Measurements from ENCODE around the gene SEMA3G.

SEMA3G gene

GRCh38 chr3:52408466-52408865 lies 36.4 kb downstream of the SEMA3G start:
- DNase-seq (ENCODE audit: low spot score) = no peak

GRCh38 chr3:52407779-52408178 lies 37.1 kb downstream of the SEMA3G start:
- DNase-seq (ENCODE audit: low spot score) = no peak

DNA sequence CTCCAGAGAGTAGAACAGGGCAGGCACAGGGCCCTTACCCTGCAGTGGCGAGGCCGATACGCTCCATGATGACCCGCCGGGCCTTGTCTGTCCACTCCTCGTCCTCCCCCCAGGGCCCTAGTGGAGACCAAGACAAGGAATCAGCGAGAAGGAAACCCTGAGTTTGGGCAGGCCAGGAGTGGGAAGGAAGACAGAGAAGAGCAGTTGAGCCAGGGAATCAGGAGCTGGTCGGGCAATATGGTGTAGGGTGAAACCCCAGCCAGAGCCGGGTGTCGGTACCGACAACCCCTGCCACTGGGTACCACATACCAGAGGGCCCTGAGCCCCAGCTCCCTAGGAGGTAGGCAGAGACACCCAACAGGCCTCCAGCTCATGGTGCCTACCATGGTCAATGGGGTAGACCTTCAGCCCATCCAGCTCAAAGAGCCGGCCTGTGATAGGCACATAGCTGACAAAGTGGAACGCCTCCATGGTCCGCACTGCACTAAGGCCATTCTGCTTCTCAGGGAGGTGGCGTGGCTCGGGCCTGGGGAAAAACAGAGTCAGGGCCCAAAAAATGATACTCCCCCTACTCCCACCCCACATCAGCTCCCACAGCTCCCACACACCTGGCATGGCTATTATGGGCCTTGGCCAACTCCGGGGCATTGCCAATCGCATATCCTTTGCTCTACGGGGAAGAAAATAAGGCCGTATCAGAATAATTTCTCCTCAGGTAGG lies 38.0 kb downstream of the SEMA3G start:
- no peak for DNase-seq (ENCODE audit: low spot score)

GRCh38 chr3:52406231-52406661 lies 38.7 kb downstream of the SEMA3G start:
- DNase-seq (ENCODE audit: low spot score) = no peak

GRCh38 chr3:52405601-52406110 lies 39.2 kb downstream of the SEMA3G start:
- DNase-seq (ENCODE audit: low spot score) = no peak

GRCh38 chr3:52405066-52405465 lies 39.8 kb downstream of the SEMA3G start:
- DNase-seq (ENCODE audit: low spot score) = no peak

DNA sequence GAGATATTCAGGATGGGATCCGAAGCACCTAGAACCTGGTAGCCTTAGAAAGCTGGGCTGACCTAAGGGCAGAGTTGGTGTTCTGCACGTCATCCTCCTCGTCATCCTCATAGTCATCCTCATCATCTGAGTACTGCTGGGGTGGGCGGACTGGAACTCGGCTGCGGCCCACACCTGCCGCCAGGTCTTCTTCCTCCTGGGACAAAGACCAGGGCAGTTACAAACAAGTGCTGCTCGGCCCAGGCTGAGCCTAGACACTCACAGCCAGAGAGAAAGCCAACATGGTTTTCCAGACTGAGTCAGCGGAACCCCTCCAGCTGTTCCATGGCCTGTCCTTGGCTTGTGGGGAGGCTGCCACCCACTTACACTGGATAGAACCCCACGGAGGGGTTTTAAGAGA lies 40.5 kb downstream of the SEMA3G start:
- DNase-seq (ENCODE audit: low spot score) = no peak

DNA sequence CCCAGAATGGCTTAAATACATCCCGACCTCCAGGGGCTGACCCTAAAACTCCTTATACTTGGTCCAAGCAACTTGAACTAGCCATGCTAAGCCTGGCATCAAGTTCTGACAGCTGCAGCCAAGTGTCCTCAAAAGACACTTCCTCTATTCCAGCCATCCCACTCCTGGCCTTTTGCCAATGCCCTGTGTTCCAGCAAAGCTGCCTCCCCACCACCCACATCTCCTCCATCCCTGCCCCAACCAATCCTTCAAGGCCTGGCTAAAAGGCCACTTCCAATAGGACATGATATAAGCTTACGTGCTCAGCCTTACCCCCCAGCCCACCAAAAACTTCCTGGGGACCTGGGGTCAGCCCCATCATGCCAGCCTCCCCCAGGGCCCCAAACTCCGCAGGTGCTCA lies 40.9 kb downstream of the SEMA3G start:
- DNase-seq (ENCODE audit: low spot score) = no peak

DNA sequence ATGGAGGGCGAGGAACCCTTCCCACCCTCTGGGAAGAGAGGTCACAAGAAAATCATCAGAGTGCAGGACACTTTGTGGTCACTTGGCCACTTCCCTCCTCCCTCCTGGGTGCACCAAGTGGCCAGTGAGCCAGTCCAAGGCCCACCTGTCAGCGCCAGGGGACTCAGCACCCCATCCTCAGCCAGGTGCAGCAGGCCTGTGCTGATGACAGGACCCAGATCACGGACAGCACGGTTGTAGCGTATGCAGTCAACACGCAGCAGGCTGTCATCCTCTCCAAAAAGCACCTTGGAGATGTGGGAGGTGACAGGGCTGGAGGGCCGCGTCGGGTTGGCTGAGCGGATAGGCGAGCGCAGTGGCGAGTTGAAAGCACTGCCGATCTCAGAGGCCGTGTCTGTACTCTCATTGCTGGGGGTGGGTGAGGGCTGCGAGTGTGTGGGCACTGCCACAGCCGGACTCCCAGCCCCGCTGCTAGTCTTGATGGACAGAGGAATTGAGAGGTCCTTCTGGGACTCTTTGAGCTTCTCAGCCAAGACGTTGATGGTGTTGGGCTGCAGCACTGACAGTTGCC lies 41.5 kb downstream of the SEMA3G start:
- no peak for DNase-seq (ENCODE audit: low spot score)

DNA sequence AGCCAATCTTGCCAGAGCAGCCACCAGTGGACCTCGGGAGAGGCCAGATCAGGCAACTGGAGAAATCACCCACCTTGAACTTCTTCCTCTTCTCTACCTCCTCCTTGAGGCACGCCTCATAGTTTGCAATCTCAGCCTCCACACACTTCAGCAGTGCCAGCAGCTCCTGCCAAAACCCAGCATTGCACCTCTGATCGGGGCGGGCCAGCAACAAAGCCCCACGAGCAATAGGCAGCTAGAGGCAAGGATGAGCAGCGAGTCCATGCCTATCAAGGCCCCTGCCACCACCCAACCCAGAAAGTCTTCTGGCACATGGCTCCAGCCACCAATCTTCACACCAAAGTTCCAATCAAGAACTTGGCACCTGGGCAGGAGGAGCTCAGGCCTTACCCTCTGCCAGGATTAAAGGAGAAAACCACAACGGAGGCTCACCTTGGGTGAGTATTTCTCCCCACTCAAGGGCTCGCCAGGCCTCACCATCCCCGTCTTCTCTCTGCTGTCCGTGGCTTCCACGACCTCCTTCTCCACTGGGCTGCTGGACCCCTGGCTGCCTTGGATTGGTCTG lies 42.1 kb downstream of the SEMA3G start:
- DNase-seq (ENCODE audit: low spot score) = no peak

GRCh38 chr3:52402101-52402521 lies 42.8 kb downstream of the SEMA3G start:
- no peak for DNase-seq (ENCODE audit: low spot score)

DNA sequence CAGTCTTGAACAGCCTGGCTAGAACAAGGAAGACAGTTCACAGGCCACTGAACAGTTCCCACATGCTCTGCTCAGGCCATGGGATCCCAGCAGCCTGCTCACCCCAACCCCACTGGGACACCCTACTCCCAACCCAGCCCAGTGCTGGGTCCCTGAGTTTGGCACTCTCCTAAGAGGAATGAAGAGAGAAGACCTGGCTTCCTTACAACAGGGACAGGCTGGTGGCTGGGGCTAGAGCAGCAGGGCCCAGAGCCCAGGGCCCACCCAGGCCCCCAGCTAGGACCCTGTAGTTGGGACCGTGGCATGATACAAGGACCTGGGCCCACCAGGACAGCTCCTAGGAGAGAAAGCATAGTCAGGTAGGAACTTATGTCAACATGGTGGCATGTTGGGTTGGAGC lies 43.4 kb downstream of the SEMA3G start:
- DNase-seq (ENCODE audit: low spot score) = no peak

DNA sequence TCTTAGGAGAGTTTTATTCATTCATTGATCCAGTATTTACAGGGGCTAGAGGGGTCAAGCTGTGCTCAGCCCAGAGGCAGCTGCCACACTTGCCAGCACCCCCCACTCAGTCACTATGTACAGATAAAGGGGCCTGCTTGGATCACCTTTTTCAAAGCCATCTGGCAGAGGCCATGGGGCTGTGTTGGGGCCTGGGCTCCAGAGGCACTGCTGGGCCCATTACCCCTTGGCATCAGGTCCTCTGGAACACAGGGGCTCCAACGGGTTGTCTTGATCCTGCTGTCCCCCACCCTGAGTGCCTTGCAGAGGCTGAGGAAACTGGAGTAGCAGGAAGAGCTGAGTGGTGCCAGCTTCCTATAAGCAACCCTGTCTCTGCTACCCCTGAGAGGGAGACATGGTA lies 43.9 kb downstream of the SEMA3G start:
- no peak for DNase-seq (ENCODE audit: low spot score)

GRCh38 chr3:52400275-52400793 lies 44.6 kb downstream of the SEMA3G start:
- no peak for DNase-seq (ENCODE audit: low spot score)

- DNase-seq (ENCODE audit: low spot score) = no peak
Measured at GRCh38 chr3:52399593-52399992, 45.3 kb downstream of the SEMA3G start.

GRCh38 chr3:52399131-52399530 lies 45.8 kb downstream of the SEMA3G start:
- DNase-seq (ENCODE audit: low spot score) = no peak

DNA sequence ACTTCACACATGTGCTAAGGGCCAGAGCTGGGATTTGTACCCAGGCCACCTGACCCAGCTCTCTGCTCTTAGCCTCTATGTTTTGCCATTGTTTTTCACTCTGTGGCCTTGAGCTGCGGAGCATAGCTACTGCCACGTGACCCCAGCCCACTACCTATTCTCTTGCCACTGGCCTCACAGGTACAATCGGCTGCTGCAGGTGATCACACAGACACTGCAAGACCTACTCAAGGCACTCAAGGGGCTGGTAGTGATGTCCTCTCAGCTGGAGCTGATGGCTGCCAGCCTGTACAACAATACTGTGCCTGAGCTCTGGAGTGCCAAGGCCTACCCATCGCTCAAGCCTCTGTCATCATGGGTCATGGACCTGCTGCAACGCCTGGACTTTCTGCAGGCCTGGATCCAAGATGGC lies 46.2 kb downstream of the SEMA3G start:
- no peak for DNase-seq (ENCODE audit: low spot score)

DNA sequence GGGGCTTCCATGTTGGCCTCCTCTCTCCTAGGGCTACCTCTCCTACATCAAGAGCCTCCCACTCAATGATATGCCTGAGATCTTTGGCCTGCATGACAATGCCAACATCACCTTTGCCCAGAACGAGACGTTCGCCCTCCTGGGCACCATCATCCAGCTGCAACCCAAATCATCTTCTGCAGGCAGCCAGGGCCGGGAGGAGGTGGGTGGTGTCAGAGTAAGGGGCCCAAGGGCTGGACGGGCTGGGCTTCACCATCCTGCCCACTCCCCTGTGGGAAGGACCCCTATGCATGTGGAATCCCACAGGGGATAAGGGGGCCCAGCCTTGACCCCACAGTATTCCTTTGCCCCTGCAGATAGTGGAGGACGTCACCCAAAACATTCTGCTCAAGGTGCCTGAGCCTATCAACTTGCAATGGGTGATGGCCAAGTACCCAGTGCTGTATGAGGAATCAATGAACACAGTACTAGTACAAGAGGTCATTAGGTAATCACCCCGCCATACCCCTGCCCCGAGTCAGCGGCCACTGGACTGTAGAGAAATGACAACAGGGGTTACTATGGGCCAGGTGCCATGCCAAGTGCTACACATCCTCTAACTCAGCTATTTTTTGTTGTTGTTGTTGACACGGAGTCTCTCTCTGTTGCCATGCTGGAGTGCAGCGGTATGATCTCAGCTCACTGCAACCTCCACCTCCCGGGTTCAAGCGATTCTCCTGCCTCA lies 47.1 kb downstream of the SEMA3G start:
- DNase-seq (ENCODE audit: low spot score) = no peak

DNA sequence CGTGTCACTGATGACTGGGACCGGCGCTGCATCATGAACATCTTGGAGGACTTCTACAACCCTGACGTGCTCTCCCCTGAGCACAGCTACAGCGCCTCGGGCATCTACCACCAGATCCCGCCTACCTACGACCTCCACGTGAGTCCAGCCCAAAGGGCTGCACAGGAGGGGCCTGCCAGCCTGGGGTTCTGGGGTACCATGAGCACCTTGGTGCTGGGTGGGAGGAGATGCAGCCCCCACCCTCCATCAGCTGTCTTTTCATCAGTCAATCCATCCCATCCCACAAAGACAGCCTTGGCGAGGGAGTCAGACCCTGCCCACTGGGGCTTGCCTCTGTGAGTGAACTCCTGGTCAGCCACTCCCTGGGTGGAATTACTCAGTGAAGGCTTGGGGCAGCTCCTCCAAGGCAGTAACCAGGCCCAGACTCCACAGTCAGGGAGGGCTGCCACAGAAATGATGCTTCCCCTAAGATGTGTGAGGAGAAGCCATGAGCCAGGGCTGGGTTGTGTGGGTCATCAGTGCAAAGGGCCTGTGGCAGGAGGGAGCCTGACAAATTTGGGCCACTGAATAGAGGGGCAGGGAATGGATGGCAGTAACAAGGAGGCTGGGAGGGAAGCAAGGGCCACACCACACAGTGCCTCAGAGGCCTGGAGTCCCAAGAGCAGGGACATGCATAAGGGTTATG lies 47.9 kb downstream of the SEMA3G start:
- no peak for DNase-seq (ENCODE audit: low spot score)

DNA sequence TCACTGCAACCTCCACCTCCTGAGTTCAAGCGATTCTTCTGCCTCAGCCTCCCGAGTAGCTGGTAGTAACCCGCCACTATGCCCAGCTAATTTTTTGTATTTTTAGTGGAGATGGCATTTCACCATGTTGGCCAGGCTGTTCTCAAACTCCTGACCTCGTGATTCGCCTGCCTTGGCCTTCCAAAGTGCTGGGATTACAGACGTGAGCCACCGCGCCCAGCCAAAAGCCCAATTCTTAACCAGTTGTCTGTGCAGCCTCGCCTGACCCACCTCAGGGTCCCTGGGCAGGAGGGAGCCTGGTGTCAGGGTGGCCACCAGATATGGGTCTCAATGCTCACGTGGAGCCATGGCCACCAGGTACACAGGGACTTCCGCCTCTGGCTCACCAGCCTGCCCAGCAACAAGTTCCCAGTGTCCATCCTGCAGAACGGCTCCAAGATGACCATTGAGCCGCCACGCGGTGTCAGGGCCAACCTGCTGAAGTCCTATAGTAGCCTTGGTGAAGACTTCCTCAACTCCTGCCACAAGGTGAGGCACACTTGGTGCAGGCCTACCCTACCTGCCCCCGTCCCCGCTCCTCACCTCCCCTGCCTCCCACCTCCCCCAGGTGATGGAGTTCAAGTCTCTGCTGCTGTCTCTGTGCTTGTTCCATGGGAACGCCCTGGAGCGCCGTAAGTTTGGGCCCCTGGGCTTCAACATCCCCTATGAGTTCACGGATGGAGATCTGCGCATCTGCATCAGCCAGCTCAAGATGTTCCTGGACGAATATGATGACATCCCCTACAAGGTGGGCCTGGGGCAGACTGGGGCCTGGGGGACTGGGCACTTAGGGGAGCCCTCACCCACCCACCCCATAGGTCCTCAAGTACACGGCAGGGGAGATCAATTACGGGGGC lies 48.6 kb downstream of the SEMA3G start:
- no peak for DNase-seq (ENCODE audit: low spot score)

DNA sequence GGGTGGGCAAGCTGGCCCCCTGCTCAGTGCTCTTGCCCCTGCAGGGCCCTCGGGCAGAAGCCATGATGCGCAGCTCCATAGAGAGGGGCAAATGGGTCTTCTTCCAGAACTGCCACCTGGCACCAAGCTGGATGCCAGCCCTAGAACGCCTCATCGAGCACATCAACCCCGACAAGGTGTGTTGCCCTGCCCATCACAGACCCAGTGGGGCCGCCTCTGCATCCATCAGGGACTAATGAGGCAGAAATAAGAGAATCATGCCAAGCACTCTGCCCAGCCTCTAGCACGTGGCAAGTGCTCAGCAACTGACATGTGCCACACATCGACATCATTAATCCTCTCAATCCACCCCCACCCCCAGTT lies 49.4 kb downstream of the SEMA3G start:
- DNase-seq (ENCODE audit: low spot score) = no peak
